ENCODE measurements around the gene PTPRT.

DNA sequence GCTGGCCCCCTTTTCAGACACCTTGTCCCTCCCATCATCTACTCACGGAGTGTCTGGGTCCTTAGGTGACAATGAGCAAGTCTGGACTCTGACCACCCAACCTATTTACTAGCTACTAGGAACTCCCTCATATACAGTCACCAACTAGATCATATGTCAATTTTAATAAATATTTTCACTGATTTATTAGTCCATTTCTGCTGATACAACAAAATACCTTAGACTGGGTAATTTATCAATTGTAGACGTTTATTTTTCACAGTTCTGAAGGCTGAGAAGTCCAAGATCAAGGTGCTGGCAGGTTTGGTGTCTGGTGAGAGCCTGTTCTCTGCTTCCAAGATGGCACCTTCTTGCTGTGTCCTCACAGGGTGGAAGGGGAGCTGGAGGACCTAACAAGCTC is 229.7 kb downstream of the PTPRT start:
- TF ChIP-seq, protein P1, sequence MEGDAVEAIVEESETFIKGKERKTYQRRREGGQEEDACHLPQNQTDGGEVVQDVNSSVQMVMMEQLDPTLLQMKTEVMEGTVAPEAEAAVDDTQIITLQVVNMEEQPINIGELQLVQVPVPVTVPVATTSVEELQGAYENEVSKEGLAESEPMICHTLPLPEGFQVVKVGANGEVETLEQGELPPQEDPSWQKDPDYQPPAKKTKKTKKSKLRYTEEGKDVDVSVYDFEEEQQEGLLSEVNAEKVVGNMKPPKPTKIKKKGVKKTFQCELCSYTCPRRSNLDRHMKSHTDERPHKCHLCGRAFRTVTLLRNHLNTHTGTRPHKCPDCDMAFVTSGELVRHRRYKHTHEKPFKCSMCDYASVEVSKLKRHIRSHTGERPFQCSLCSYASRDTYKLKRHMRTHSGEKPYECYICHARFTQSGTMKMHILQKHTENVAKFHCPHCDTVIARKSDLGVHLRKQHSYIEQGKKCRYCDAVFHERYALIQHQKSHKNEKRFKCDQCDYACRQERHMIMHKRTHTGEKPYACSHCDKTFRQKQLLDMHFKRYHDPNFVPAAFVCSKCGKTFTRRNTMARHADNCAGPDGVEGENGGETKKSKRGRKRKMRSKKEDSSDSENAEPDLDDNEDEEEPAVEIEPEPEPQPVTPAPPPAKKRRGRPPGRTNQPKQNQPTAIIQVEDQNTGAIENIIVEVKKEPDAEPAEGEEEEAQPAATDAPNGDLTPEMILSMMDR (conservative IDR thresholded peaks at IDR 0.05 in 1 of 2, IDR thresholded peaks at IDR 0.05 in 1 of 2; ENCODE audit: low read depth in 1 of 2, low read length in 2 of 2) = no peak
- TF ChIP-seq EZH2 (IDR thresholded peaks at IDR 0.05; ENCODE audit: low read length, missing control alignments) = no peak
